HCT116 (cell line): Measurements from ENCODE around the gene DHRS7C.

Experiments used
- CBX3 ChIP-seq: IDR thresholded peaks from 2 replicates; pipeline ENCODE4 v1.6.1; 2012; ENCODE audit warnings: low read depth
- CTCF ChIP-seq, 3 experiments: fragments of 200-600 bp in 1 of 3; sonication (generic) in 1 of 3; IDR thresholded peaks in 2 of 3; conservative IDR thresholded peaks in 1 of 3; 2 replicates each; pipeline ENCODE4 v1.5.1; 2012 to 2017; ENCODE audit warnings: low read depth in 2 of 3, low read length in 2 of 3, antibody characterized with exemption in 1 of 3, borderline replicate concordance in 1 of 3, control low read depth in 1 of 3, mild to moderate bottlenecking in 1 of 3, mixed read lengths in 1 of 3, mixed run types in 1 of 3, moderate library complexity in 1 of 3; ENCODE audit not compliant: insufficient read depth in 1 of 3
- EGR1 ChIP-seq: IDR thresholded peaks from 2 replicates; pipeline ENCODE4 v1.6.1; 2012; ENCODE audit warnings: low read depth
- EZH2 ChIP-seq: fragments of 200-600 bp; sonication (generic); IDR thresholded peaks from 2 replicates; pipeline ENCODE4 v1.6.1; 2017; ENCODE audit warnings: antibody characterized with exemption, mixed run types
- EZH2phosphoT487 ChIP-seq: fragments of 200-600 bp; IDR thresholded peaks from 2 replicates; pipeline ENCODE4 v1.6.1; 2018; ENCODE audit warnings: antibody characterized with exemption, borderline replicate concordance
- POLR2A ChIP-seq: IDR thresholded peaks from 2 replicates; pipeline ENCODE4 v1.7.0; 2011; ENCODE audit warnings: borderline replicate concordance; ENCODE audit not compliant: insufficient read depth, insufficient read length; ENCODE audit errors: extremely low read depth
- POLR2AphosphoS5 ChIP-seq: IDR thresholded peaks from 2 replicates; pipeline ENCODE4 v1.6.1; 2011; ENCODE audit warnings: mild to moderate bottlenecking, low read depth, low read length, moderate library complexity
- REST ChIP-seq: IDR thresholded peaks from 2 replicates; pipeline ENCODE4 v1.6.1; 2012; ENCODE audit warnings: low read depth
- SP1 ChIP-seq: IDR thresholded peaks from 2 replicates; pipeline ENCODE4 v1.6.1; 2012; ENCODE audit warnings: low read depth
- TF ChIP-seq, protein P1 (sequence below): IDR thresholded peaks from 2 replicates; pipeline ENCODE4 v1.6.1; 2012

DNA sequence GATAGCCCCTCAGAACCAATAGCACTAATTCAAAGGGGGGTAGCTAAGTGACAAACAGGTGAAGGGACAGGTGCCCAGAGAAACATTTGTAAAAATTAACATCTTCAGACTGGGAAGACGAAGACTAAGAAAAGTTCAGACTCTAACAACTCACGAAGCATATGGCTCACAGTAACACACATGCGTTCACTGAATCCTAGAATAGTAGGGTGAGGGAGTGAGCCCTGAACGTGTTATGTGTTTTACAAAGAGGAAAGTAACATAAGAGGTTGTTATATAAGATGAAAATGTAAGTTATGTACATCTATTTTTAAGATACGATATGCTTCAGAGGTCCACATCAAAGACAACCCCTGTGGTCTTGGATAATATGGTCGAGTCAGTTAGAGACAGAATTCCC lies 15.3 kb upstream of the DHRS7C start:
- TF ChIP-seq CTCF (IDR thresholded peaks at IDR 0.05 in 2 of 3, conservative IDR thresholded peaks at IDR 0.05 in 1 of 3; ENCODE audit: borderline replicate concordance in 1 of 3, insufficient read depth in 1 of 3, low read depth in 2 of 3, low read length in 2 of 3): no peak
- TF ChIP-seq SP1: no peak
- no peak for TF ChIP-seq EZH2
- no peak for TF ChIP-seq REST
- TF ChIP-seq CBX3: no peak
- TF ChIP-seq POLR2A: no peak
- no peak for TF ChIP-seq EGR1
- TF ChIP-seq POLR2AphosphoS5: no peak
- TF ChIP-seq EZH2phosphoT487: no peak
- TF ChIP-seq, protein P1, sequence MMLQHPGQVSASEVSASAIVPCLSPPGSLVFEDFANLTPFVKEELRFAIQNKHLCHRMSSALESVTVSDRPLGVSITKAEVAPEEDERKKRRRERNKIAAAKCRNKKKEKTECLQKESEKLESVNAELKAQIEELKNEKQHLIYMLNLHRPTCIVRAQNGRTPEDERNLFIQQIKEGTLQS: no peak
